ENCODE data around the gene UBE2D2. TPM values are rescaled to one million over a fixed set of nuclear protein-coding genes. Genes with fewer than 3 reads are reported as not detected.

Gene UBE2D2
- total and polyA plus RNA-seq, 3 donors from 2014 or later = 102 to 386 (median 116) TPM

DNA sequence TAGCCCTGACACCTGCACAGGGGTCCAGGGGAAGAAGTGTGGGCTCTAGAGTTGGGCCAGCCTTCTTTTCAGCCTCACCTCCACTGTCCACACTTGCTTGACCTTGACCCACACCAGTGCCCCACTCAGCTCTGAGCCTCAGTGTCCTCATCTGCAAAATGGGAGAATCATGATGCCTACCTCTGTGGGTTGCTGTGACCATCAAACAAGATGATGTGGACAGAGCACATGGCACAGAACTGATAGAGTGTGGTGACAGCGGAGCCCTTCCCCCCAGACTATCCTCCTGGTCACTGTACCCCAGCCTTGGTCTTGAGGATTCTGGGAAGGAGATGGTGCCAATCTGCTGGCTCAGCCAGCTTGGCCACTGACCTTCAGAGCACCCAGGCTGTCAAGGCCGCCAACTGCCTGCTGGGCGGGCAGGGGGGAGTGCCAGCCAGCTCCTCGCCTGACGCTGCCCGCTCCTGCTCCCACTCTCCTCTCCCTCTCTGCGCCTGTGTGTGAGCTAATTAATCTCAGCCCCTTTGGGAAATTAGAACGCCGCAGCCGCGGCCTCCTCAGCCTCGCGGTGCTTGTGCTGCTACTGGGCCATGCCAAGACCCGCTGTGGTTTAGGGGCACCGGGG lies 103.7 kb downstream of the UBE2D2 start:
- H3K9me3 ChIP-seq = no peaks in the 10 kb centered on the region
- H3K4me3 ChIP-seq = no peak overlapping the region
- WGBS, 2 donors = 53% methylated on average over 15 of the region's 15 CpGs; no CpG with 5 or more reads in 1 of the 2 donors
- peak; percentile 85 for DNase-seq
- no peaks in the 10 kb centered on the region for H3K27me3 ChIP-seq
- intact Hi-C loops (cut with DNase I; ENCODE audit: low total_unique reads) = no loop called here
- TF ChIP-seq CTCF (IDR thresholded peaks at IDR 0.05) (no peak), POLR2A (IDR thresholded peaks at IDR 0.05) (no peak)
- peaks cover 60% of the 10 kb centered on the region for H3K4me1 ChIP-seq
- no peaks in the 10 kb centered on the region for H3K36me3 ChIP-seq (ENCODE audit: low read depth, missing control alignments)
- H3K27ac ChIP-seq = no peak overlapping the region

DNA sequence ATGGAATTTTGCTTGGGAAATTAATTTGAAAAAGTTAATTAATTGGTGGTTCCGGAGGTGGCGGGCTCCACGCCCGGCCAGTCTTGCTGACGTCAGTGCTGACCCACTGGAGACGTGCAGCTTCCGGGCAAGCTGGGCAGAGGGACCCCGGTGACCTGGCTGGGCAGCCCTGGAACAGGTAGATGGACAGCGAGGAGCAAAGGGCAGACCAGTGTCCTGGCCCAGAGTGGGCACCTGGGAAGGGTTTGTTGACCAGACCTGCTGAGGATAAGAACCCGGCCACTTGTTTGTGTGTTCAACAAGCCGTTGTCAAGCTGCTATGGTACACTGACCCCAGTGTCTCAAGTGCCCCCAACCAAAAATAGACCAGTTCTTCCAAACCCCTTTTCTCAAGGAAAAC lies 104.5 kb downstream of the UBE2D2 start:
- Histone ChIP-seq H3K27ac (no peak overlapping the region), H3K9me3 (no peaks in the 10 kb centered on the region), H3K4me1 (peaks cover 60% of the 10 kb centered on the region), H3K4me3 (no peak overlapping the region), H3K36me3 (ENCODE audit: low read depth, missing control alignments) (no peaks in the 10 kb centered on the region), H3K27me3 (no peaks in the 10 kb centered on the region)
- intact Hi-C loops (cut with DNase I; ENCODE audit: low total_unique reads) = no loop called here
- TF ChIP-seq POLR2A (IDR thresholded peaks at IDR 0.05) = no peak
- no peak for TF ChIP-seq CTCF (IDR thresholded peaks at IDR 0.05)
- DNase-seq = no peak
- WGBS, 2 donors = 79 to 88% methylated on average over 11 of the region's 11 CpGs

GRCh38 chr5:139666551-139666950 lies 105.4 kb downstream of the UBE2D2 start:
- Histone ChIP-seq H3K36me3 (ENCODE audit: low read depth, missing control alignments) (no peaks in the 10 kb centered on the region), H3K4me3 (no peak overlapping the region), H3K9me3 (no peaks in the 10 kb centered on the region), H3K27ac (no peak overlapping the region), H3K4me1 (peaks cover 60% of the 10 kb centered on the region), H3K27me3 (no peaks in the 10 kb centered on the region)
- no peak for TF ChIP-seq POLR2A (IDR thresholded peaks at IDR 0.05)
- no peak for TF ChIP-seq CTCF (IDR thresholded peaks at IDR 0.05)
- intact Hi-C loops (cut with DNase I; ENCODE audit: low total_unique reads) = no loop called here
- DNase-seq = no peak
- WGBS, 2 donors = 67 to 74% methylated on average over 6 to 7 of the region's 7 CpGs

- 25 to 54% methylated on average over 1 to 2 of the region's 2 CpGs for WGBS, 2 donors
- no peak for DNase-seq
- intact Hi-C loops (cut with DNase I; ENCODE audit: low total_unique reads) = no loop called here
- no peak for TF ChIP-seq POLR2A (IDR thresholded peaks at IDR 0.05)
- TF ChIP-seq CTCF (IDR thresholded peaks at IDR 0.05) = no peak
- Histone ChIP-seq H3K27ac (peak overlapping the region; percentile 91 to 94), H3K9me3 (no peaks in the 10 kb centered on the region), H3K4me3 (no peak overlapping the region), H3K4me1 (peaks cover 62% of the 10 kb centered on the region), H3K27me3 (no peaks in the 10 kb centered on the region), H3K36me3 (ENCODE audit: low read depth, missing control alignments) (no peaks in the 10 kb centered on the region)
These were observed 106.0 kb downstream of the UBE2D2 start for GRCh38 chr5:139667001-139667729.

Measured in testis (tissue), 3 donors.